Lower leg skin (tissue), 3 donors: ENCODE measurements around the gene DUOXA2.

ENCODE experiments used
- POLR2A ChIP-seq, 2 donors: fragments of 450-650 bp; IDR thresholded peaks; one replicate each; pipeline ENCODE4 v1.6.1; 2016 to 2017; ENCODE audit warnings: antibody characterized with exemption in 2 of 2, mild to moderate bottlenecking in 1 of 2, moderate library complexity in 1 of 2
- TF ChIP-seq, protein P1 (sequence below), 3 donors: fragments of 450-650 bp; IDR thresholded peaks; one replicate each; pipeline ENCODE4 v1.5.1; 2016; ENCODE audit warnings: antibody characterized with exemption in 3 of 3, mild to moderate bottlenecking in 3 of 3, moderate library complexity in 2 of 3

DNA sequence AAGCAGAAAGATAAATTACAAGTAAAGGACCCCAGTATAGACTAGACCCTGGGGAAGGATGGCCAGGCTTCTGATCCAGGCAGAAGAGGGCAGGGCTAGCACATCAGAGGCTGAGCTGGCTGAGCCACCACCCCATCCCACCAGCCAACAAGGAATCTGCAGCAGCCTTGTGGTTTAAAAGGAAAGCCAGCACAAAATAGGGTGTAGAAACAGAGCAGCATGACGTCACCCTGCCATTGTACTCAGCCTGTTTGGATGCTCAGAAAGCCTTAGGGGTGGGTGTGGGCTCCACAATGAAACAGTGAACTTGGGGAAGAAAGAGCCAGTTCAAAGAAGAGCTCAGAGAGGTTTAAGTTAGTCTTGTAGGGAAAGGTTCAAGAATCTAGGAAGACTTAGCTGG lies 43.8 kb downstream of the DUOXA2 start:
- TF ChIP-seq, protein P1, sequence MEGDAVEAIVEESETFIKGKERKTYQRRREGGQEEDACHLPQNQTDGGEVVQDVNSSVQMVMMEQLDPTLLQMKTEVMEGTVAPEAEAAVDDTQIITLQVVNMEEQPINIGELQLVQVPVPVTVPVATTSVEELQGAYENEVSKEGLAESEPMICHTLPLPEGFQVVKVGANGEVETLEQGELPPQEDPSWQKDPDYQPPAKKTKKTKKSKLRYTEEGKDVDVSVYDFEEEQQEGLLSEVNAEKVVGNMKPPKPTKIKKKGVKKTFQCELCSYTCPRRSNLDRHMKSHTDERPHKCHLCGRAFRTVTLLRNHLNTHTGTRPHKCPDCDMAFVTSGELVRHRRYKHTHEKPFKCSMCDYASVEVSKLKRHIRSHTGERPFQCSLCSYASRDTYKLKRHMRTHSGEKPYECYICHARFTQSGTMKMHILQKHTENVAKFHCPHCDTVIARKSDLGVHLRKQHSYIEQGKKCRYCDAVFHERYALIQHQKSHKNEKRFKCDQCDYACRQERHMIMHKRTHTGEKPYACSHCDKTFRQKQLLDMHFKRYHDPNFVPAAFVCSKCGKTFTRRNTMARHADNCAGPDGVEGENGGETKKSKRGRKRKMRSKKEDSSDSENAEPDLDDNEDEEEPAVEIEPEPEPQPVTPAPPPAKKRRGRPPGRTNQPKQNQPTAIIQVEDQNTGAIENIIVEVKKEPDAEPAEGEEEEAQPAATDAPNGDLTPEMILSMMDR (IDR thresholded peaks at IDR 0.05) = no peak
- no peak for TF ChIP-seq POLR2A (IDR thresholded peaks at IDR 0.05)
